ENCODE measurements around the gene ARHGAP15.

ARHGAP15 gene

DNA sequence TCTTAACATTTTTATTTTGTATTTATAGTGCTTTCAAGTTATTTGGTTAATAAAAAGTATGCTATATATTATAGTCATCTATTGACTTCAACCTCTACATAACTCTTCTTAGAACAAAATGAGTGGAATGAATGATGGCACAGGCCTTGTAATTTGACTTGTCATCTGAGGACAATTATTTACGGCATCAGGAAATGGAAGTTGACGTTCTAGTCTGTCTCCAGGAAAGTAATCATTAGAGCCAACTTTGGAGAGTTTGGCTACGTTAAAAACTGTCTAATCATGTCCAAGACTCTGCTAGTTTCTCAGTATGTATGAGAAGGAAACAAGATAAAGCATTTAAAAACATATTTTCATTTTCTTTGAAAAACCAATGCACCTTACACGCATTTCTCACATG, 353.6 kb downstream of the ARHGAP15 start:
- no peak for DNase-seq (ENCODE audit: low spot score)

DNA sequence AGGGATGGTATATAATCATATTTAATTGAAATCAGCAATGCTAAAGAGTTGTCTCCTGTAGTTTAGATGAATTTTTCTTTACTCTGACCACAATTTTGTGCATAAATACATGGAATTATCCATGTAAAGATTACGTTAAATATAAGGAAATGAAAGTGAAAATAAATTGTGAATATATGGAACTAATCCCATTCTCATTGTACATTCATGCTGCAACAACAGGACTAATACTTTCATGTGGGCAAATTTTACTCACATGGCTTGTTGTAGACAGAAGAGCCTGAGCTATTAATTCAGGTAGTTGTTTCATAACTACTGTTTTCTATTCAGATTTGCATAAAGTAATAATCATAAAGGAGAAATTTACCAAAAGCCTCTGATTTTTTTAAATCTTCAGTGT, 357.8 kb downstream of the ARHGAP15 start:
- no peak for DNase-seq (ENCODE audit: low spot score)

DNA sequence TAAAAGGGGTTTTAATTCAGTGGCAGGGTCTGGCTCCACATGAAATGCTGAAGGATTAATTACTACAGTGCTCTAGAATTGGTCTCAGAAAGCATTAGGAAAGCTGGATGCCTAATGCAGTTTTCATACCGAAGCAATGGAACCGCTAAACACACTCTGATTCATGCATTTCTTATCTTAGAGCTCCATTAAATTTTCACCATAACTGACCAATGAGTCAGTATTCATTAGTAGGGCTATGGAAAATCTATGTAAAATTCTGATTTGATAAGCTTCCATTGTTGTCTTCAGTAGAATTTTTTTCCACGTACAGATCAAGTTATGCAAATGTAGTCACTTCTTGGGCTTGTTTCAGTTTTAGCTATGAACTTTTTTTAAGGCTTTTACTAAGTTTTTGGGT, 359.9 kb downstream of the ARHGAP15 start:
- peak; percentile 65 for DNase-seq (ENCODE audit: low spot score)

DNA sequence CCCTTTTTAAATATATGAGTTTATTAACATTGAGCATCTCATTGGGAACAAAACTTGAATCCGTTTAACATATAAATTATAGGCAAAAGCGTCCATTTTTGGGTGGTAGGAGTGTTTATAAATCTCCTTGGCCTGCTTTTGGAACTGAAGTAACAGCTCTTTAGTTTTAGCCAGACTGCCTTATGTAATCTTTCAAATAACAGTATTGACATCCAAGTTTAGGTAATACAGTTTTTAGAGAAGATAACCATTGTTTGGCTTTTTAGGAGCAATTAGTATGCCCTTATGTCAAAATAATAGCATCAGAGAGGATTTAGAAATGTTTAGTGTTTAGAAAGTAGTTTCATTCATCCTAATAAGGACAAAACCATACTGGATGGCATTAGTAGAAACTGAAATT, 361.9 kb downstream of the ARHGAP15 start:
- no peak for DNase-seq (ENCODE audit: low spot score)

DNA sequence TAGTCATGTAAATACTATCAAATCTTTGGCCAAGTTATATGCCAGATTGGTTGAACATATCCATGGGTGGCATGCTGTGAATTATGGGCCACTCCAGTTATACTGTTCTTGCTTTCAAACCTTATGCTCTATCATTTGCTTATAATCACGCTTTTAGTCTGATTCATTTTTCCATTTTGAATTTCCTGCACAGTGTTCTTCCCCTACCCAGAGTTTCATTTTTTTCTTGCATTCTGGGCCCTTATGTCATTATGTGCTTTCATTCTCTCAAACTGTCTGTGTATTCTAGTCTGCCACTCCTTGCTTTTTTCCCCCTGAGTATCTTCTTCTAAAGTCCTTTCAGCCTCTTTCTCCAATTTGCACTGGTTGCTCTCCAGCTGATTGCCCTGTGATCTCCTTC, 364.1 kb downstream of the ARHGAP15 start:
- DNase-seq (ENCODE audit: low spot score) = no peak

DNA sequence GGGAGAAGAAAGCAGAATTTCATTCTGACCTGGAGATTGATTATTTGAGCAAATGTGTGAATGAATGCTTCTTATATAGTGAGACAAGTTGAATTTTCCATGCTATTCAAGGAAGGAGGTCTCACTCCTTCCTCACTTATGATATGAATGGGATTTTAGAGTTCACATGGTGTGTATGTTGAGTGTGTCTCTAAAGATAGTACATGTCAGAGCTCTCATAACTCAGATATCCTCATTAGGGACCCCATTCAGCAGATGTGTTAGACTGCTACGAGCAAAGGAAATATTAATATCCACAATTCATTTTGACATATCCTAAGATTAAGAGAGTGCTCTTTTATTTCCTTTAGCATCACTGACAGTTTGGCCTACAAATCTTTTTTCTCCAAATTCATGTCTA, 368.5 kb downstream of the ARHGAP15 start:
- no peak for DNase-seq (ENCODE audit: low spot score)

DNA sequence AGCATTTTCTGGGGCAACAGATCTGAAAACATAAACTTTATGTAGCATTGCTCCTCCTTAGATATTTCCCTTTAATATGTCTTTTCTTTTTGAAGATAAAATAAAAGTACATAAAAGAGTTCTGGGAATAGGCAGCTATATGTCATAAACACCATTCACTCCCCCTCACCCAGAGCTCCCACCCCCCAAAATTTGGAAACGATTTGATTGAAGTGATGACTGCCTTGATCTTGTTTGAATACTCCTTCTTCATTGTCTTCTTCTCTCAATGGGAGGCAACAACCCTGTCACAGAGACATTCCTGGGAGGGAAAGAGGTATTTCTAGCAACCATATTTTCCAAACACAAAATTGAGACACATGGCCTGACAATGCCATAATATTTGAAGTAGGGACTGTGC, 369.3 kb downstream of the ARHGAP15 start:
- no peak for DNase-seq (ENCODE audit: low spot score)

DNA sequence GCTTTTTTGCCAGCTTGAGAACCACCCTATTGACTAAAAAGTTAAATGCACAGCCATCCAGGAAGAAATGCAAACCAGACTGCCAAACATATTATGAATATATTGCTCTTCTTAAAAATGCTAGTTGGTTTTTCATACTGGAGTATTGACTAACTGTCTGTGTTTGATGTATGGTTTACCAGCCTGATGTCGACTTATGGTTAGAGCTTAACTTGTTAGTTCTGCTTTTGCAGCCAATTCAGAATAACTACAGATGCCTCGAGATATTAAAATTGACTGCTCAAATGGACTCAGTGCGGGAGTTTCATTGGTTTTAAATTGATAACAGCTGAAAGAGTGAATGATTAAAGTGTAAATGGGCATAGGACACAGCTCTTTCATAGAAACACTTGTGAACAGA, 369.8 kb downstream of the ARHGAP15 start:
- DNase-seq (ENCODE audit: low spot score) = no peak

DNA sequence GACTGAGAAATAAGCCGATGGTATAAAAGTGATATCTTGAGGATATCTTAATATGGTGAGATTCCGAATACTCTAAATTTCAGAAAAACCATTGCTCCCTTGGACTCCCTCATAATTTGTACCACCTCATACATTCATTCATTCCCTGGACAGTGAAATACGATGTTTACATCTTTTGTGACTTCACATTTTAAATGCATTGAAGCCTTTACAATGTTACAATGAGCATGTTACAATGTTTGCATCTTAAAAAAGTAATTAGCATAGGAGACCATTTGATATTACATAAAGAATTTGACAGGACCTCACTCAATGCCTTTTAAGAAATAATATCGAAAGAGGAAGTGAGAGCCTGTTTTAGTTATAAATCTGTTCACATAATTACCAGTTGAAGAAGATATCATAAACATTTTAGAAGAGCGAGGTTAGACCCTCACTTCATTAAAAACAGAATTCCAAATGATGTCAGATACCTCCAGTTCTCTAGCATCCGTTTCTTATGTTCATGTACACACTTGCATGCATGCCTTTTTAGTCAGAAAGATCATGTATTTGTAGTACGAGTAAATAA, 372.0 kb downstream of the ARHGAP15 start:
- DNase-seq (ENCODE audit: low spot score) = no peak

DNA sequence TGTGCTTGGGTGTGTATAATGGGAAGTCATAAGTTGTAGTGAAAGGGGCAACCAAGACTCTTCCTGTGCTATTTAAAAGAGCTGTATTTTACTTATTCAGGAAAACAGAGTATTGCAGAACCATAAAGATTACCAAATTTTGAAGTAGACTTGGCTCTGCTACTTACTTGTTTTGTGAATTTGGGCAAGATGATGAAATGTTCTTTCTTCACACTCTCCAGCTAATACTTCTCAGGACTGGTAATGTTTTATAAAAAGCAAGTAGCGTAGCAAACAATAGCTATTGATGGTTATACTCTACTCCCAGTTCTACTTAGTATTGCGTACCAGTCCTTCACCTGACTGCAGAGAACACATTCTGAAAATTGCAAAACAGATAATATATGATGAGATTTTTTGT, 374.1 kb downstream of the ARHGAP15 start:
- DNase-seq (ENCODE audit: low spot score) = no peak

DNA sequence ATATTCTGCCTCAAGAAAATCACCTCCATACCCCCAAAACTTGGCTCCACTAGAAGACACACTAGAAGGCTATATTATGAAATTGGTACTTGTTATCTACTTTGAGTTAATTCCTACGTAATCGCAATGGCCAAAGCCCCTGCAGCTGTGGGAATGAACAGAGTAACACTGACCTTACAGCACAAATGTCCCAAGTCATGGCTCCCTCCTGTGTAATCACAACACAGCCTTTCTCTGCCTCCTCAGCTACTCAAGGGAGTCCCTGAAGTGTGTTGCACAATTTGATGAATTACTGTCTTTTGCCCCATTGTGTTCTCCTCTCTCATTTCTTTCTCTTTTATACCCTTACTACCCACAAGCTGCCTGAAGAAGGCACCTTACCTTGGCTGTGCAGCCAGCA, 375.2 kb downstream of the ARHGAP15 start:
- no peak for DNase-seq (ENCODE audit: low spot score)

DNA sequence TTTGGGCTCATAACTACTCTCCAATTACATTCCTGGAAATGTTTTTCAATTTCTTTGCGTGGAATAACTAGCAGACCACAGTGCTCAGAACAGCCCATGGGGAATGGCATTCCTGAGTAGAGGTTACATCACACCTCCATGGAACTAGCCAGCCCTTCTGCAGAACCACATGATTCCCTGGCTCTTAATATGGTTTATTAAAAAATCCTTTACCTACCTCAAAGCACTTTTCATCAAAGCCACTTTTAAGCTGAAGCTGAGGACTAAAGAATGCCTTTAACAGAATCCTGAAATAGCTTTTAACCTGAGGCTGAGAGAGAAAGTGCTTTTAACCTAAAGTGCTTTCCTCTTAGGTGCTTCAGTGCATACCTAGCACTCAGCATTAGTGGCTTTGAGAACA, 376.3 kb downstream of the ARHGAP15 start:
- DNase-seq (ENCODE audit: low spot score) = no peak

DNA sequence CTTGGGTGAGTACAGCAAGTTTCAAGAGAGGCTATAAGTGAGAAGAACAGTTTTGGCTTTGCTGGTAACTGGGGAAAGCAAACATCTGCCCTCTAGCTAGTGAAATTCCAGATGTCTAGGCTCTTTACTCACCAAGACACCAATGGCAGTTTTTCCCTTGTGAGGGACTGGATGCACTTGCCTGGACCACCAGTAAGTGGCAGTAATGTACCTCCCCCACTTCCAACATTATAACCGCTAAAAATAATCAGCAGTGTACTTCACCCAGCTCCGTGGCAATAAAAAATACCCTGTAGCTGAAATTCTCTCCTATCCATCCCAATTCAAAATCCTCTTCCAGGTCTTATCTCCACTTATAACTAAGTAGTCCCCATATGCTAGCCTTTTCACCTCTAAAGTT, 383.9 kb downstream of the ARHGAP15 start:
- peak; percentile 74 for DNase-seq (ENCODE audit: low spot score)

DNA sequence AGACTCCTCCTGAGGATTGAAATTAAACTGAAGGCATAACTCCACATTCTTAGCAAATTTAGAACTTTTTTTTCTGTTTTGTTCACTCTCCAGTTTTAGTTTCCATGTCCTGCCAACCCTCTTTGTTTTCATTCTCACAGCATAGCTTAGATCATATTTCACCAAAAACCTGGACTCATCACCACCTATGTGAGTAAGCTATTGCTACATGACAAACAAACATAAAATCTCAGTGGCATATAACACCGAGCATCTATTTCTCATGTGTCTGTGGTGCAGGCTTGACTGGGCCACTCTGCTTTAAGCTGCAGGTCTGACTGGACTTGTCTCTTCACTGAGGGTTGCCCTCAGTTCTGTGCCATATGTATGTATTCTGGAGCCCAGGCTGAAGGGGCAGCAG, 385.2 kb downstream of the ARHGAP15 start:
- DNase-seq (ENCODE audit: low spot score) = peak; percentile 5

DNA sequence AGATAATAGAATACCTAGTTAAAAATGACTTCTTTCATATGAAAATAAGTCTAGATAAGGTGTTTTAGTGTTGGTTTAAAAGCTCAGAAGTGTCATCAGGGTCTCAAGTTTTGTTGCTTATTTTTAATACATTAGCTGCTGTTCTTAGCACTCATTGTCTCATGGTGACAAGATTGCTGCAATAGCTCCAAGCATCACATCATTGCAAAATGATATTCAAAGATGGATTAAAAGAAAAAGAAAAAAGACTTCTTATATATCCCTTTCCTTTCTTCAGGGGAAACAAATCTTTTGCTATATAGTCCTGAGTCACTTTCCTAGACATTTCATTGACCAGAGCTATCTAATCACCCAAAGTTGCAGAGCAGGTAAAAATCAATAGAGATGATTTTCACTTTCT, 386.1 kb downstream of the ARHGAP15 start:
- no peak for DNase-seq (ENCODE audit: low spot score)

DNA sequence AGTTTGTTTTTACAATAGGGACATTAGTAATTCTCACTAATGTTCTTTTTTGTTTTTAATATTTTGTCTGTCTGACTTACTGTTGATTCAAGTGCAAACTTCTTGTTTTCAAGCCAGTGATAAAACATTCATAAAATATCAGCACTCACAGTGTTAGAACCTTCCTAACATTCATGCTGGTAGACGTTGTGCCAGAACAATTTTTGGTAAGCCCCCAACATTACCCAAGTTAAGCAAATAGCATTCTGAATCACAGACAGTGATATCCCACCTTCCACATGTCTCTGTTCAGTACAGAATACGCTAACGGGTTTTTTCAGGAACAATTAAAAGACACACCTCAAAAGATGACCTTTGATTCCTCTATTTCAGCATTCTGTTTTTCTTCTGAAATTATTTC, 390.3 kb downstream of the ARHGAP15 start:
- DNase-seq (ENCODE audit: low spot score) = no peak

DNA sequence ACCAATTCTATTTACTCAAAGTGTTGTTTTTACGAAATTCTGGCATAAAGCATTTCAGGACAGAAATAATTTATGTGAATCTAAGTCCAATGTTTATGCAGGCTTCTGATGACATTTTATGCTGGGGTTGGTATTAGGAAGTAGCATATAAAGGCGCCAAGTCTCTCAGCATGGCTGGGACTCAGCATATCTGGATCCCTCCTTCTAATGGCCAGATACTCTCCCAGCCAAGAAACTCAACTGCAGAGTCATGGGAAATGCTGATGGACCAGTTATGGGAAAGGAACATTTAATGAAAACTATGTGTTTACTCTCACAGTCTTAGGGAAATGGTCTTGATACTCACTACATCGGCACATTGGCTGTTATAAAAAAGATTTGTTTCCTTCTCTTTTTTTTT, 392.2 kb downstream of the ARHGAP15 start:
- DNase-seq (ENCODE audit: low spot score) = no peak

DNA sequence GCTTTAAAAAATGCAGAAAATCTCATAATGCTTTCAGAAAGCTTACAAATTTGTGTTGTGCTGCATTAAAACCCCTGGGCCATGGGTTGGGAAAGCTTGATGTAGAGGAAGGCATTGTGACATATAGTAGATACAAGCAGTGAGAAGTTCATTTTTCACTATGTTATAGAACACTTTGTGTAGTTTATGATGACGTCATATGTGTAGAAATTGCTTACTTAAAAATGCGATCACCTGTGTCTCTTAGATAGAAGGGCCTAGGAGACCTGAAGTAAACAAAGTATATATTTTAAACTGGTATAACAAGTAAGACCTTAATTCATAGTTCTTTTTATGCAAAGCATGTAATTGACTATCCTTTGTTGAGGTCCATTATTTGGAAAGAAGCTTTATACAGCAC, 393.5 kb downstream of the ARHGAP15 start:
- DNase-seq (ENCODE audit: low spot score) = no peak

DNA sequence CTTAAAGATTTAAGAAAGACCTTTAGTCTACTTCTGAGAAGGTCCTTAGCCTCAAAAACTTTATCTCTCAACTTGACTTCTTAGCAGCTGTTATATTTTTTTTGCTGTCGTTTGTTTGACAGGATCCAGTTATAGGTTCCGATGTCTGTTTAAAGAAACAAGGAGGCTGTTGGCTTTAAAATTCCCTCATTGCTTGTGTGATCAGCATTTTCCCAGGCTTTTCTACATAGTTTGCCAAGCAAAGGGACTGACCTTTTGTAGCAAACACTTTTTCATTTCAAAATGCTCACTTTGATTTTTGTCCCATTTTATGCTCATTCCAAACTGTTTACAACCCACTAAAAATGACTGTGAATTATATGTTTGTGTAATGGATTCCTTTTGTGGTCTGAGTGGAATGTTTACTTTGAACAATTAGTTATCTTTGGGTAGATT, 394.9 kb downstream of the ARHGAP15 start:
- DNase-seq (ENCODE audit: low spot score) = peak; percentile 18

DNA sequence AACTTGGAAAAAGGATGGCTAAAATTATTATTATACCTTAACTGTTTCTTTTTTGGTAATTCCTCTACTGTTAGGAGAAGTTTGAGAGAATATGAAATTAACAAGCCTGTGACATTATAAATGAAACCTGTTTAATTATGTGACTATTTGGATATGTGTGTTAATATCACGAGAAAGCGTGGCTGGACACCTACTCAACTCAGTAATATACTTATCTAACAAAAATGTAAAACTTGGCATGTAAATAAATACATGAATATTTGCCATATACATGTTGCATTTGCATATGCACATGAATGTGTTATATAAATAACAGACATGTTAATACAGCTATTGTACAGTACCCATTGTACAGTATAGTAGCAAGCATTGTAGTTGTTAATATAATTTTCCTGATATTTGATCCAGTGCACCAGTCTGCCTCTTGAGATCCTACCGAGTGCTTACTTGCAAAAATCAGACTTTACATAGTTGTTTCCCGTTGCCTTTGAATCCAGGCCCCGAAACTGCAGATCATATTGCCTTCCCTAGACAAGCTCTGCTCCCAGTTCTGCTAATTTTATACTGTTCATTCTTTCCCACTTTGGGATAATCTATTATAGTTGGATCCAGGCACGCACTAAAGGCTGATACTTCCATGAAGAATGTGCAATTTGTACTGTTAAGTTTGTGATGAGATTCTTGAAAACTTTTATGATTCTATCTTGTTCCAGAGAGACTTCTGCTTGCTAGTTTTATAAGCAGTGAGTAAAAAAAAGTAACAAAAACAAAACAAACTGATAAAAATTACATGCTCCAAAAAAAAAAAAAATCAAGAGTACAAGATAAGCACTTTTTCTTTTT, 395.6 kb downstream of the ARHGAP15 start:
- DNase-seq (ENCODE audit: low spot score) = no peak

DNA sequence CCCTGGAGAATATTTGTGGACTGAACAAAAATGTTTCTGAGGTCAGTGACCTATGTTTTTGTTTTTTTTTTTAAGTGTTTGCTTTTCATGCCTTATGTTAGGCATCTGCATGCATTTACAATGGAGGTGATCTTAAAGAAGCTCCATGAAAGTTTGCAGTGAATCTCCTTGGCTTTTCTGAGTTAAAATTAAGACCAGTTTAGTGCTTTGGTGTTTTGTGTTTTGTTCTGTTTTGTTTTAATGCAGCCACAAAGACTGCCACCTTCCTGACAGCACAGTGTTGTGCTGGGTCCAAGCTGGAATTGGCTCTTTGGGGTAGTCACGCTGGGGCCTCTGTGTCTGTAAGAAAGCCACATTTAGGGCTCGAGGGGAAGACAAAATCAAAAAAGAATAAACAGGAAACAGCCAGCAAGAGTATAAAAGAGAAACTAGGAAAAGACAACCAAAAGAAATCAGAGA, 396.2 kb downstream of the ARHGAP15 start:
- no peak for DNase-seq (ENCODE audit: low spot score)

DNA sequence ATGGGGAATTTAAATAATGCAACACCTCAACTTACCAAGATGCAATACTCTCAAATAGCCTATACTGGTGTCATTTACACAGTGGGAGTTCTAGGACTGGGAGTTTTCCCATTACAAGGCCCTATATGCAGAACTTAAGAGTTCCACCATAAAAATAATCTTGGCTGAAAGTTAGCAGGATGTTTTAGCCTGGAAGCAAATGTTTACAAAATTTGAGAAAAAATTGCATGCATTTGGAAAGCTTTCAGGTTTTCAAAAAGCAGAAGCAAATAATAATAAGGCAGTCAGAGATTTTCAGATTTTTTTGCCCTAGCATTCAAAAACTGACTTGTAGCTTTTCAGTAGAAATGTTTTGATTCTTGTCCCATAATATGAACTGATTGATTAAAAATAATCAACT, 397.3 kb downstream of the ARHGAP15 start:
- no peak for DNase-seq (ENCODE audit: low spot score)

DNA sequence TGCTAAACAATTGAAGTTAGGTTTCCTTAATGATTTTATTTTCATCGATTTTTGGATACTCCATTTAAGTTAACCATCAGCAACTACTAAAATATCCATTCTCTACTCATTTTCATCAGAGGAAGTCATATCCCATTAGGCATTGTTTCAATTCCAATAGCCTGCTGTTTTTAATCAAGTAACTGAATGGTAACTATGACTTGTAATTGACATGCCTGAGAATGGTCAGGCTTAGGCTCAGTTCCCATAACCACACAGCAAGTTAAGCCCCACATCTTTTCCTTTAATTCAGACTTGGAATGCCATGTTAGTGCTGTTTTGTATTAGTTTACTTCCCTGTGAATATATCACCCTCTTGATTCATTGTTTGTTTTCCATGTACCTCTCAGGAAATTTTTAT, 398.8 kb downstream of the ARHGAP15 start:
- DNase-seq (ENCODE audit: low spot score) = peak; percentile 16
